RWPE2 (cell line): ENCODE measurements around the gene ARID3A.

Experiments
- ATAC-seq: fragments of 200-7000 bp; cut with Tn5 transposase; 3 replicates; pipeline ENCODE4 v1.9.1; 2021; ENCODE audit warnings: low read depth
- DNase-seq: peaks from one replicate; pipeline ENCODE4 v3.0.0-alpha.2; 2020; ENCODE audit warnings: low spot score
- H3K27ac ChIP-seq: fragments of 450-650 bp; 2 replicates; pipeline ENCODE4 v1.5.1; 2017; ENCODE audit warnings: mild to moderate bottlenecking; ENCODE audit not compliant: poor library complexity, severe bottlenecking
- H3K27me3 ChIP-seq: fragments of 250-450 bp; sonication (Bioruptor Pico); 2 replicates; pipeline ENCODE4 v1.5.1; 2021; ENCODE audit warnings: mild to moderate bottlenecking, moderate library complexity; ENCODE audit not compliant: insufficient read depth, poor library complexity, severe bottlenecking
- H3K36me3 ChIP-seq: fragments of 250-450 bp; sonication (Bioruptor Pico); 2 replicates; pipeline ENCODE4 v1.5.1; 2020; ENCODE audit warnings: low read depth, mild to moderate bottlenecking, moderate library complexity
- H3K4me1 ChIP-seq: fragments of 250-450 bp; sonication (Bioruptor Pico); 2 replicates; pipeline ENCODE4 v1.5.1; 2021; ENCODE audit warnings: mild to moderate bottlenecking, moderate library complexity; ENCODE audit not compliant: insufficient read depth, poor library complexity, severe bottlenecking
- H3K4me3 ChIP-seq: fragments of 250-450 bp; sonication (Bioruptor Pico); 2 replicates; pipeline ENCODE4 v1.5.1; 2021; ENCODE audit warnings: mild to moderate bottlenecking, moderate library complexity; ENCODE audit not compliant: severe bottlenecking
- H3K9me3 ChIP-seq: fragments of 250-450 bp; sonication (Bioruptor Pico); 2 replicates; pipeline ENCODE4 v1.5.1; 2021; ENCODE audit warnings: mild to moderate bottlenecking, moderate library complexity; ENCODE audit not compliant: severe bottlenecking
- TF ChIP-seq, protein P1 (sequence below): fragments of 450-650 bp; IDR thresholded peaks from one replicate; pipeline ENCODE4 v1.5.1; 2017; ENCODE audit warnings: mild to moderate bottlenecking, moderate library complexity; ENCODE audit not compliant: poor library complexity, severe bottlenecking

The ARID3A gene

GRCh38 chr19:916645-917322, 9.1 kb upstream of the ARID3A start:
- peak; percentile 42 for DNase-seq
- no peak overlapping the region for H3K4me3 ChIP-seq

DNA sequence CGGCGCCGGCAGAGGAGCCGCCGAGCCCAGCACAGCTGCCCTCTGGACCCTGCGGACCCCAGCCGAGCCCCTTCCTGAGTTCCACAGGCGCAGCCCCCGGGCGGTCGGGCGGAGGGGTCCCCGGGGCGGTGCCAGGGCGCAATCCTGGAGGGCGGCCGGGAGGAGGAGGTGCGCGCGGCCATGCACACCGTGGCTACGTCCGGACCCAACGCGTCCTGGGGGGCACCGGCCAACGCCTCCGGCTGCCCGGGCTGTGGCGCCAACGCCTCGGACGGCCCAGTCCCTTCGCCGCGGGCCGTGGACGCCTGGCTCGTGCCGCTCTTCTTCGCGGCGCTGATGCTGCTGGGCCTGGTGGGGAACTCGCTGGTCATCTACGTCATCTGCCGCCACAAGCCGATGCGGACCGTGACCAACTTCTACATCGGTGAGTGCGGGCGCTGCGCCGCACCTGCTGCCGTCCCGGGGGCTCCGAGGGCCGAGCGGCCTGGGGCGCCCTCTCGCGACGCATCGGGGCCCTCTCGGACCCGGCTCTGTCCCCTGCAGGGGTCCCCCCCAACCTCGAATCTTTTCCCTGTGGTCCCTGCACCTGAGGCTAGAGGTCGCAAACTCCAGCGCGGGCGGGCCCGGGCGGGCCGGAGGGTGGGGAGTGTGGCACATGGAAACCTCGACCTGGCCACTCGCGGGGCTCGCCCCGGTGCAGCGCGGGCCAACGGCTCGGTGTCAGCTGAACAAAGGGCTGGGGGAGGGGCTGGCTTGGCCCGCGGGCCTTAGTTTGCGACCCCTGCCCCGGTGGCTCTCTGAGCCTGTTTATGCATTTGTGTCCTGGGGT, 8.3 kb upstream of the ARID3A start, which contains the start of gene KISS1R:
Gene KISS1R, plus strand, starts transcription at position 11 of the 829 bp plus-strand sequence. Its CDS starts 170 bp downstream, at position 181.
- ATAC-seq (no peak; the same call in 2 of the 3 replicates), DNase-seq (peak; percentile 58)
- H3K9me3 ChIP-seq: no peaks in the 10 kb centered on the region
- no peak within 1 kb of the TSS for H3K4me3 ChIP-seq
- H3K27ac ChIP-seq: no peak within 1 kb of the TSS
- TF ChIP-seq, protein P1, sequence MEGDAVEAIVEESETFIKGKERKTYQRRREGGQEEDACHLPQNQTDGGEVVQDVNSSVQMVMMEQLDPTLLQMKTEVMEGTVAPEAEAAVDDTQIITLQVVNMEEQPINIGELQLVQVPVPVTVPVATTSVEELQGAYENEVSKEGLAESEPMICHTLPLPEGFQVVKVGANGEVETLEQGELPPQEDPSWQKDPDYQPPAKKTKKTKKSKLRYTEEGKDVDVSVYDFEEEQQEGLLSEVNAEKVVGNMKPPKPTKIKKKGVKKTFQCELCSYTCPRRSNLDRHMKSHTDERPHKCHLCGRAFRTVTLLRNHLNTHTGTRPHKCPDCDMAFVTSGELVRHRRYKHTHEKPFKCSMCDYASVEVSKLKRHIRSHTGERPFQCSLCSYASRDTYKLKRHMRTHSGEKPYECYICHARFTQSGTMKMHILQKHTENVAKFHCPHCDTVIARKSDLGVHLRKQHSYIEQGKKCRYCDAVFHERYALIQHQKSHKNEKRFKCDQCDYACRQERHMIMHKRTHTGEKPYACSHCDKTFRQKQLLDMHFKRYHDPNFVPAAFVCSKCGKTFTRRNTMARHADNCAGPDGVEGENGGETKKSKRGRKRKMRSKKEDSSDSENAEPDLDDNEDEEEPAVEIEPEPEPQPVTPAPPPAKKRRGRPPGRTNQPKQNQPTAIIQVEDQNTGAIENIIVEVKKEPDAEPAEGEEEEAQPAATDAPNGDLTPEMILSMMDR: peak; percentile 66
- H3K27me3 ChIP-seq: peaks cover 40% of the 10 kb centered on the region
- H3K36me3 ChIP-seq: no peaks in the 10 kb centered on the region
- H3K4me1 ChIP-seq: no peaks in the 10 kb centered on the region

More at GRCh38 chr19:916645-917322, 9.1 kb upstream of the ARID3A start:
- Histone ChIP-seq H3K4me1 (no peaks in the 10 kb centered on the region), H3K27ac (no peak overlapping the region), H3K9me3 (no peaks in the 10 kb centered on the region), H3K27me3 (peaks cover 40% of the 10 kb centered on the region), H3K36me3 (no peaks in the 10 kb centered on the region)
- TF ChIP-seq, protein P1: no peak
- ATAC-seq: no peak

DNA sequence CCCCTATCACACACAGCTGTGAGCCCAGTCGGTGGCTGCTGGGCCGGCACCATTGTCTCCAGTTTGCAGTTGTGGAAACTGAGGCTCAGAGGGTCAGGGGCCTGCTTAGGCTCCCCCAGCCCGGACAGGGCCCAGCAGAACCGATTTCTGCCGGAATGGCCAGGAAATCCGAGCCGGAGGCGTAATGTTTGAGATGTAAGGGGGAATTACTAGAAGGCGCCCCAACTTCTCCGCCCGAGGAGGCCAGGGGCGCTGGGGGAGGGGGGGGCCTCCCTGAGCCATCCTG, 7.7 kb upstream of the ARID3A start:
- TF ChIP-seq, protein P1: no peak
- Histone ChIP-seq H3K4me1 (no peaks in the 10 kb centered on the region), H3K27ac (no peak overlapping the region), H3K4me3 (no peak overlapping the region), H3K9me3 (no peaks in the 10 kb centered on the region), H3K36me3 (no peaks in the 10 kb centered on the region), H3K27me3 (peaks cover 40% of the 10 kb centered on the region)
- ATAC-seq (no peak), DNase-seq (no peak)

- TF ChIP-seq, protein P1: no peak
- H3K4me3 ChIP-seq: no peak overlapping the region
- no peak overlapping the region for H3K27ac ChIP-seq
- H3K27me3 ChIP-seq: peaks cover 40% of the 10 kb centered on the region
- no peaks in the 10 kb centered on the region for H3K36me3 ChIP-seq
- DNase-seq: peak; percentile 61
- H3K4me1 ChIP-seq: no peaks in the 10 kb centered on the region
- no peak for ATAC-seq
- no peaks in the 10 kb centered on the region for H3K9me3 ChIP-seq
These were observed 7.2 kb upstream of the ARID3A start for GRCh38 chr19:918481-919198.
